ENCODE results near the gene RBPJL. TPM values are rescaled to one million over a fixed set of nuclear protein-coding genes. Genes with fewer than 3 reads are reported as not detected.

RBPJL gene
- total and polyA plus RNA-seq, 2 donors from 2014 or later: not detected

DNA sequence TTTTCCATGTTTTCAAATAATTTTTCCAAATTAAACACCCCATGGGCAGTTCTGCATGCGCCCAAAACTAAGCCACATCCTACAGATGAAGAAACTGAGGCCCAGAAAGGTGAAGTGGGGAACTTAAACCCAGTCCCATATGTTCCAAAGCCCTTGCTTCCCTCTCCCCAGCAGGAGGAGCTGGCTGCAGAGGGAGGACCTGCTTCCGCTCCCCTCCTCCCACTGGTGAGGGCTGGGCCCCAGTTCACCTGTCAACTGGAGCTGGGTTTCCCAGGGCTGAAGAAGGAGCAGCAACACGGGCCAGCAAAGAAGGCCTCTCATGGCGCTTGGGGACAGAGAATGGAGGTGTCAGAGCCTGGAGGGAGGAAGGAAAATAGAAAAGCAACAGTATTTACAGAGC is 1.4 kb upstream of the RBPJL start:
- H3K27ac ChIP-seq (ENCODE audit: low read depth in 2 of 2, low read length in 2 of 2): no peak overlapping the region
- TF ChIP-seq, protein P1, sequence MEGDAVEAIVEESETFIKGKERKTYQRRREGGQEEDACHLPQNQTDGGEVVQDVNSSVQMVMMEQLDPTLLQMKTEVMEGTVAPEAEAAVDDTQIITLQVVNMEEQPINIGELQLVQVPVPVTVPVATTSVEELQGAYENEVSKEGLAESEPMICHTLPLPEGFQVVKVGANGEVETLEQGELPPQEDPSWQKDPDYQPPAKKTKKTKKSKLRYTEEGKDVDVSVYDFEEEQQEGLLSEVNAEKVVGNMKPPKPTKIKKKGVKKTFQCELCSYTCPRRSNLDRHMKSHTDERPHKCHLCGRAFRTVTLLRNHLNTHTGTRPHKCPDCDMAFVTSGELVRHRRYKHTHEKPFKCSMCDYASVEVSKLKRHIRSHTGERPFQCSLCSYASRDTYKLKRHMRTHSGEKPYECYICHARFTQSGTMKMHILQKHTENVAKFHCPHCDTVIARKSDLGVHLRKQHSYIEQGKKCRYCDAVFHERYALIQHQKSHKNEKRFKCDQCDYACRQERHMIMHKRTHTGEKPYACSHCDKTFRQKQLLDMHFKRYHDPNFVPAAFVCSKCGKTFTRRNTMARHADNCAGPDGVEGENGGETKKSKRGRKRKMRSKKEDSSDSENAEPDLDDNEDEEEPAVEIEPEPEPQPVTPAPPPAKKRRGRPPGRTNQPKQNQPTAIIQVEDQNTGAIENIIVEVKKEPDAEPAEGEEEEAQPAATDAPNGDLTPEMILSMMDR (IDR thresholded peaks at IDR 0.05; ENCODE audit: borderline replicate concordance, extremely low read depth, insufficient read depth): no peak
- DNase-seq: no peak
- H3K4me3 ChIP-seq (ENCODE audit: low read length in 3 of 3): no peak overlapping the region
- no peak for FAIRE-seq
- H3K27me3 ChIP-seq (ENCODE audit: control insufficient read depth, insufficient read depth, low read length): peaks cover 4% of the 10 kb centered on the region
- intact Hi-C loops (cut with DNase I): no loop called here
- H3K4me1 ChIP-seq (ENCODE audit: control insufficient read depth in 2 of 3, insufficient read depth in 2 of 3, low read depth in 1 of 3, low read length in 3 of 3): no peaks in the 10 kb centered on the region
- H3K9me3 ChIP-seq (ENCODE audit: control insufficient read depth in 2 of 3, insufficient read depth in 1 of 3, low read length in 3 of 3): no peaks in the 10 kb centered on the region
- H3K36me3 ChIP-seq (ENCODE audit: control insufficient read depth in 2 of 3, insufficient read depth in 3 of 3, low read length in 3 of 3): no peaks in the 10 kb centered on the region
- no peak overlapping the region for H3K9ac ChIP-seq (ENCODE audit: low read length in 3 of 3)

DNA sequence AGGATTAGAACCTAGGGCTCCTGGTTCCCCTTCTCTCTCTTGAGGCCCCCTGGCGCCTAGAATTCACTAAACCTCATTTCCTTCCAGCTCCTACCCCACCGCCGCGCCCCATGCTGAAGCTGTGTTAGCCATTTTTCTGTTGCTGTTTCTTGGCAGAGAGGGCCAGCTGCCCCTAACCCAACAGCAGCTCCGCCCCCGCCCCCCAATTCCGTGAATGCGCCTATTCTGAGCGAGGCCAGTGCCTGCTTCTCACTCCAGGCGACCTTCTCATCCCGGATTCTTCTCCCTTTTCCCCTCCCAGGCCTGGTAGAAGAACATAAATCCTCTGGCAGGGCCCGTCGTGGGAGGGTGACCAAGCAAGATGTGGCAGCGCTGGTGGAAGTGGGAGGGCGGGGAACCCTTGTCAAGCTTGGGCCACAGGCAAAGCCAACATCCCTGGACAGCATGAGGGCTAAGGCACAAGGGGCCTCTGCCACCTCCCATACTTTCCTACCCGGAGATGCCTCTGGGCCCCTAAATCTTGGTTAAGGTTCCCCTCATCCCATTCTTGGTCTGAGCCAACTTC is 518 bp downstream of the RBPJL start:
- no peak overlapping the region for H3K4me3 ChIP-seq (ENCODE audit: low read length in 3 of 3)
- no peak overlapping the region for H3K9ac ChIP-seq (ENCODE audit: low read length in 3 of 3)
- no peaks in the 10 kb centered on the region for H3K9me3 ChIP-seq (ENCODE audit: control insufficient read depth in 2 of 3, insufficient read depth in 1 of 3, low read length in 3 of 3)
- peaks cover 4% of the 10 kb centered on the region for H3K27me3 ChIP-seq (ENCODE audit: control insufficient read depth, insufficient read depth, low read length)
- no peaks in the 10 kb centered on the region for H3K4me1 ChIP-seq (ENCODE audit: control insufficient read depth in 2 of 3, insufficient read depth in 2 of 3, low read depth in 1 of 3, low read length in 3 of 3)
- H3K36me3 ChIP-seq (ENCODE audit: control insufficient read depth in 2 of 3, insufficient read depth in 3 of 3, low read length in 3 of 3): no peaks in the 10 kb centered on the region
- intact Hi-C loops (cut with DNase I): no loop called here
- no peak overlapping the region for H3K27ac ChIP-seq (ENCODE audit: low read depth in 2 of 2, low read length in 2 of 2)
- TF ChIP-seq, protein P1 (IDR thresholded peaks at IDR 0.05; ENCODE audit: borderline replicate concordance, extremely low read depth, insufficient read depth): no peak
- FAIRE-seq (no peak), DNase-seq (peak in 3 of 5 donors; percentile 62 to 65 (median 62))

DNA sequence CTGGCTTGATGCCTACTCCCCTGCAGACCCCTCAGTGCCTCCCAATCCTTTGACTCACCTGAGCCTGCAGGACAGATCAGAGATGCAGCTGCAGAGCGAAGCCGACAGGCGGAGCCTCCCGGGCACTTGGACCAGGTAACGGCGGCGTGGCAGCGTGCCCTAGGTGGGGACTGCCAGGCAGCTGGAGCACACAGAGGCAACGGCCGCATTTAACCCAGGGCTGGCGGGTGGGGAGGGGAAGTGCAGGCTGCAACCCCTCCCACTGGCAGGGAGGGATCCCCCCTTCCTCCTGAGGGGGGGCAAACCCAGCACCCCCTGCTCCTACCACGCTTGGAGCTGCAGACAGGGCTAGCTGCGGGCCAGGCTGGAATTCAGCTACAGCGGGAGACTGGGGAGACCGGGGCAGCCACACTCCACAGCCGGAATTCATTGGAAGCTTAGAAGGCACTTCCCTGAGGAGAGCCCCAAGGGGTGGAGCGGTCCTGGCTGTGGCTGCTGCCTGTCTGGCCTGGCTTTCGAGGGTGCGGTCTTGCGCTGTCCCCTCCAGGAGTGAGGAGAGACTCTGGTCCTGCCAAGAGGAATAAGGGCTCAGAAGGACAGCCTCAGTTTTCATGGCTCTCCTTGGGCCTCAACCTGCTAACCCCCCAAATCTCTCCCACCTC is 1.6 kb downstream of the RBPJL start, which contains the start of gene MATN4:
MATN4 (minus strand) TSS at position 183 of the 662 bp plus-strand sequence. CDS start 2,717 bp downstream, outside the sequence.
- no peak for FAIRE-seq
- H3K27ac ChIP-seq (ENCODE audit: low read depth in 2 of 2, low read length in 2 of 2): no peak within 1 kb of the TSS
- TF ChIP-seq, protein P1 (IDR thresholded peaks at IDR 0.05; ENCODE audit: borderline replicate concordance, extremely low read depth, insufficient read depth): no peak

More for the DNA sequence above, 1.6 kb downstream of the RBPJL start, which contains the start of gene MATN4:
- Histone ChIP-seq H3K4me3 (ENCODE audit: low read length in 3 of 3) (no peak within 1 kb of the TSS), H3K36me3 (ENCODE audit: control insufficient read depth in 2 of 3, insufficient read depth in 3 of 3, low read length in 3 of 3) (no peaks in the 10 kb centered on the region), H3K27me3 (ENCODE audit: control insufficient read depth, insufficient read depth, low read length) (peaks cover 4% of the 10 kb centered on the region), H3K9me3 (ENCODE audit: control insufficient read depth in 2 of 3, insufficient read depth in 1 of 3, low read length in 3 of 3) (no peaks in the 10 kb centered on the region), H3K9ac (ENCODE audit: low read length in 3 of 3) (no peak within 1 kb of the TSS), H3K4me1 (ENCODE audit: control insufficient read depth in 2 of 3, insufficient read depth in 2 of 3, low read depth in 1 of 3, low read length in 3 of 3) (no peaks in the 10 kb centered on the region)
- no peak for DNase-seq
- intact Hi-C loops (cut with DNase I): no loop called here

Measured in kidney (tissue), 14 donors.